Aorta (tissue), 5 donors: ENCODE measurements around the gene ETNK1. TPM values are rescaled to one million over a fixed set of nuclear protein-coding genes. Genes with fewer than 3 reads are reported as not detected.
"Not testable (repeated sequence)": the region's sequence is repeated elsewhere in the genome, so short reads cannot be mapped to it uniquely, and the experiment has no call there.

Experiments
- ATAC-seq: fragments of 200-7000 bp; cut with Tn5 transposase; one replicate; pipeline ENCODE4 v1.9.1; 2022; ENCODE audit warnings: moderate library complexity; ENCODE audit not compliant: low FRiP score
- DNase-seq, 2 donors: peaks; one replicate each; pipeline ENCODE4 v3.0.0-alpha.2; 2020
- H3K27ac ChIP-seq, 2 donors: one replicate each; pipeline ENCODE4 v1.5.1; 2013; ENCODE audit warnings: low read length in 2 of 2, mild to moderate bottlenecking in 2 of 2, moderate library complexity in 2 of 2, control low read depth in 1 of 2, inconsistent platforms in 1 of 2, low read depth in 1 of 2
- H3K27me3 ChIP-seq, 2 donors: one replicate each; pipeline ENCODE4 v1.6.1; 2013; ENCODE audit warnings: control low read depth in 1 of 2, low read length in 1 of 2, mild to moderate bottlenecking in 1 of 2, moderate library complexity in 1 of 2; ENCODE audit not compliant: insufficient read depth in 2 of 2, control insufficient read depth in 1 of 2
- H3K36me3 ChIP-seq, 2 donors: one replicate each; pipeline ENCODE4 v1.6.1; 2013; ENCODE audit warnings: control low read depth in 1 of 2, low read length in 1 of 2, mild to moderate bottlenecking in 1 of 2; ENCODE audit not compliant: insufficient read depth in 2 of 2, control insufficient read depth in 1 of 2
- H3K4me1 ChIP-seq, 2 donors: one replicate each; pipeline ENCODE4 v1.6.1; 2013; ENCODE audit warnings: low read length in 2 of 2, control low read depth in 1 of 2, mild to moderate bottlenecking in 1 of 2, moderate library complexity in 1 of 2; ENCODE audit not compliant: insufficient read depth in 2 of 2, control insufficient read depth in 1 of 2
- H3K4me3 ChIP-seq, 2 donors: one replicate each; pipeline ENCODE4 v1.5.1; 2013; ENCODE audit warnings: low read length in 2 of 2, control low read depth in 1 of 2, mild to moderate bottlenecking in 1 of 2
- H3K9me3 ChIP-seq: one replicate; pipeline ENCODE4 v1.6.1; 2013; ENCODE audit warnings: mild to moderate bottlenecking, low read length; ENCODE audit not compliant: control insufficient read depth
- WGBS, 2 donors: extraction: QIAGEN DNeasy Blood & Tissue Kit; methylation state at CpG; one replicate each; pipeline ENCODE4 v1.1.7; 2013; 5-methylcytosine and 5-hydroxymethylcytosine counted together
- intact Hi-C, 2 donors: fragments of 100-400 bp; cut with DNase I; formaldehyde crosslinking; loops; one replicate each; pipeline versions ENCODE4 v1.14.2 to v1.15.0; 2022
- long read RNA-seq, 2 donors: library from polyadenylated mRNA; unstranded; transcript quantifications; one replicate each; pipeline ENCODE4 v2.0.0, GENCODE V29; 2020 to 2021
- polyA plus RNA-seq, 2 donors: library from polyadenylated mRNA; stranded (reverse); fragments of 200-250 nt; gene quantifications; one replicate each; pipeline ENCODE4 v1.2.3, GENCODE V29; 2013
- total RNA-seq, 2 donors: library from RNA; stranded (reverse); fragmentation: NEBNext Ultra II Directional; extraction: Animal tissue kit (Norgen Biotek cat#: 25700); gene quantifications; one replicate each; pipeline ENCODE4 v1.2.1, GENCODE V29; 2021
- donor health status: healthy with polysubstance abuse.
- donor health status: Bipolar disorder and iron deficiency.
- donor health status: DM: no; HTN: no; CAD: no.
- donor health status: DM: no; HTN: no; CAD: no.
- donor health status: DM: yes; HTN: yes; CAD: no.

The ETNK1 gene
- total RNA-seq, result 10 to 100 TPM; 70.0 to 77.6 TPM
- 10 to 100 TPM in 1 of 2 donors, 1 to 10 TPM in 1; 4.3 to 14.0 TPM for polyA plus RNA-seq
- long read RNA-seq, donor 1, full-length matches to known transcripts, result 12 of 33 reads
- long read RNA-seq, donor 1, partial matches to known transcripts, result 6 of 33 reads
- long read RNA-seq, donor 1, other reads (novel, unspliced or antisense), result 15 of 33 reads
- long read RNA-seq, donor 2, full-length matches to known transcripts, result 1 of 7 reads
- long read RNA-seq, donor 2, partial matches to known transcripts, result 2 of 7 reads
- long read RNA-seq, donor 2, other reads (novel, unspliced or antisense), result 4 of 7 reads

- ATAC-seq (peak; percentile 98), DNase-seq (peak; percentile 97 to 98)
- H3K9me3 ChIP-seq, result no peaks in the 10 kb centered on the region
- peak within 1 kb of the TSS; percentile 63 to 91 for H3K27ac ChIP-seq
- WGBS, 2 donors, result 0 to 1% methylated on average over 70 to 71 of the region's 71 CpGs
- H3K4me1 ChIP-seq, result peaks cover 0 to 4% of the 10 kb centered on the region in 2 donors
- no peaks in the 10 kb centered on the region for H3K36me3 ChIP-seq
- intact Hi-C loops, result loop anchor here (5.0 kb wide), 1 partner anchor 83 kb away; the partner anchor contains the start of gene C2CD5 (in 2 of the 2)
- H3K4me3 ChIP-seq, result peak within 1 kb of the TSS; percentile 54 to 70
- H3K27me3 ChIP-seq, result no peaks in the 10 kb centered on the region
Measured at GRCh38 chr12:22624870-22625761, at the start of gene ETNK1. Gene ETNK1 (plus strand): TSS chr12:22625171. CDS start chr12:22625431, 260 bp downstream.

GRCh38 chr12:22576065-22576464 is 48.9 kb upstream of the ETNK1 start:
- H3K36me3 ChIP-seq, result no peaks in the 10 kb centered on the region
- no peak overlapping the region for H3K4me3 ChIP-seq
- no peak for DNase-seq
- no peak overlapping the region for H3K27ac ChIP-seq
- H3K4me1 ChIP-seq, result no peaks in the 10 kb centered on the region
- intact Hi-C loops, result no loop called here
- no peak for ATAC-seq
- H3K27me3 ChIP-seq, result no peaks in the 10 kb centered on the region
- peaks cover under 1% of the 10 kb centered on the region for H3K9me3 ChIP-seq
- 95 to 98% methylated on average over 1 of the region's 1 CpG for WGBS, 2 donors

DNA sequence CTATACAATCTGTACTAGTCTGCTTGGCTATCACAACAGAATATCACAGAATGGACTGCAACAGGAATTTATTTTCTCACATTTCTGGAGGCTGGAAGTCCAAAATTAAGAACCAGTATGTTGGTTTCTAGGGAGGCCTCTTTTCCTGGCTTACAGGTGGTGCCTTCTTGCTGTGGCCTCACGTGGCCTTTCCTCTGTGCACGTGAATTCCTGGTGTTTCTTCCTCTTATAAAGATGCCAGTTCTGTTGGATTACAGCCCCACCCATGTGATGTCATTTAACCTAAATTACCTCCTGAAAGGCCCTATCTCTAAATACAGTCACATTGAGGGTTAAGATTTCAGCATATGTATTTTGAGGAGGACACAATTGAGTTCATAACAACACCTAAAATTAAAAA is 48.5 kb upstream of the ETNK1 start:
- no peaks in the 10 kb centered on the region for H3K4me1 ChIP-seq
- no peaks in the 10 kb centered on the region for H3K27me3 ChIP-seq
- no peak for ATAC-seq
- no peaks in the 10 kb centered on the region for H3K9me3 ChIP-seq
- no peaks in the 10 kb centered on the region for H3K36me3 ChIP-seq
- DNase-seq, result no peak
- no peak overlapping the region for H3K4me3 ChIP-seq
- intact Hi-C loops, result no loop called here
- WGBS, 2 donors, result 85 to 94% methylated on average over 2 of the region's 2 CpGs
- H3K27ac ChIP-seq, result no peak overlapping the region

DNA sequence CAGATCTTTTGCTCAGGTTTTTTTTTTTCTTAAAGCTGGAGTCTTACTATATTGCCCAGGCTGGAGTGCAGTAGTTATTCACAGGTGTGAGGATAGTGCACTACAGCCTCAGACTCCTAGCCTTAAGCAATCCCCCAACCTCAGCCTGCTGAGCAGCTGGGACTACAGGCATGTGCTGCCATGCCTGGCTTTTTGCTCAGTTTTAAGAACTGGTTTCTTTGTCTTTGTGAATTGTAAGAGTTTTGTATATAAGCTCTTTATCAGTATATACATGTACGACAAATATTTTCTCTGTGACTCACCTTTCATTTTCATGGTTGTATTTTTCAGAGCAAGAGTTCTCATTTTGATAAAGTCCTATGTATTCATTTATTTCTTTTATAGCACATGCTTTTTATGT is 47.3 kb upstream of the ETNK1 start:
- no peak overlapping the region for H3K27ac ChIP-seq
- 68 to 69% methylated on average over 1 of the region's 1 CpG for WGBS, 2 donors
- H3K27me3 ChIP-seq, result no peaks in the 10 kb centered on the region
- H3K4me3 ChIP-seq, result no peak overlapping the region
- H3K36me3 ChIP-seq, result no peaks in the 10 kb centered on the region
- ATAC-seq, result no peak
- intact Hi-C loops, result no loop called here
- H3K4me1 ChIP-seq, result no peaks in the 10 kb centered on the region
- no peak for DNase-seq
- H3K9me3 ChIP-seq, result no peaks in the 10 kb centered on the region

GRCh38 chr12:22578328-22578727 is 46.6 kb upstream of the ETNK1 start:
- Histone ChIP-seq H3K9me3 (no peaks in the 10 kb centered on the region), H3K4me1 (no peaks in the 10 kb centered on the region), H3K27me3 (no peaks in the 10 kb centered on the region), H3K27ac (no peak overlapping the region), H3K4me3 (no peak overlapping the region), H3K36me3 (no peaks in the 10 kb centered on the region)
- DNase-seq (no peak), ATAC-seq (no peak)
- intact Hi-C loops, result no loop called here
- WGBS, 2 donors, result 96 to 98% methylated on average over 3 of the region's 3 CpGs

DNA sequence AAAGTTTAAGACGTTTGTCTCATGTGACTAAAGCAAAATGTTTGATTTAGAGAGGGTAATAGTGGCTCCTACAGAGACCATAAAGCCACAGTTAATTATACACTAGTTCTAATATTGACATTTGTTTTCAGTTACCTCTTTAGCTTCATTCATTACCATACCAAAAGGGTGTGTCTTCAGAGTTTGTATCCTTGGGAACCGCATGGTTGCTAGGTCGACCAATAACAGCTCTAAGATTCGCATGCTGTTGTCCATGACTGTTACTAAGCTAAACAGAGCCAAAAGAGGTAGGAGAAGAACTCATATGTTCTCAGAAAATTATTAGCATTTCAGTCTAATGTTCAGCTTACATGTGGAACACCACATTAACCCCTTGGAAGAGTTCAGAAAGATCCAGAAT is 36.2 kb upstream of the ETNK1 start:
- WGBS, 2 donors, result 74 to 76% methylated on average over 4 of the region's 4 CpGs
- intact Hi-C loops, result no loop called here
- H3K4me3 ChIP-seq, result no peak overlapping the region
- no peaks in the 10 kb centered on the region for H3K27me3 ChIP-seq
- H3K4me1 ChIP-seq, result no peaks in the 10 kb centered on the region
- H3K36me3 ChIP-seq, result no peaks in the 10 kb centered on the region
- no peak overlapping the region for H3K27ac ChIP-seq
- ATAC-seq (no peak), DNase-seq (no peak)
- H3K9me3 ChIP-seq, result no peaks in the 10 kb centered on the region

DNA sequence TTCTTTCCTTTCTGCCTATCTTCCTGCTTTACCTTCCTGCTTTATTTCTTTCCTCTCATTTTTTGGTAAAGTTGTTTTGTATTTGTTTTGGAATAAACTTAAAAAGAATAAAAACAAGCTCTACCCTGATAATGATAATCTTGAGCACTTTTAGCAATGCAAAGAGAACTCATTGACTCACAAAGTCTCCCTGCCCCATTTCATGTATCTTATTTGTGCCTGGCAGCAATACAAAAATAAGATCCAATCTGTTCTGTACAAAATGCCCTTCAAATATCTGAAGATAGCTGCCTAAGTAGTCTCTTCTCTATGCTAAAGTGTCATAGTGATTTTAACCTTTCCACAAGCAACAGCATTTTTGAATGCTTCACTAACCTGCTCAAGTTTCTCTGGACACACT is 31.1 kb upstream of the ETNK1 start:
- Histone ChIP-seq H3K27me3 (peaks cover 0 to 4% of the 10 kb centered on the region in 2 donors), H3K4me3 (no peak overlapping the region), H3K36me3 (no peaks in the 10 kb centered on the region), H3K27ac (no peak overlapping the region), H3K4me1 (no peaks in the 10 kb centered on the region), H3K9me3 (no peaks in the 10 kb centered on the region)
- DNase-seq, result no peak
- intact Hi-C loops, result no loop called here
- no peak for ATAC-seq

DNA sequence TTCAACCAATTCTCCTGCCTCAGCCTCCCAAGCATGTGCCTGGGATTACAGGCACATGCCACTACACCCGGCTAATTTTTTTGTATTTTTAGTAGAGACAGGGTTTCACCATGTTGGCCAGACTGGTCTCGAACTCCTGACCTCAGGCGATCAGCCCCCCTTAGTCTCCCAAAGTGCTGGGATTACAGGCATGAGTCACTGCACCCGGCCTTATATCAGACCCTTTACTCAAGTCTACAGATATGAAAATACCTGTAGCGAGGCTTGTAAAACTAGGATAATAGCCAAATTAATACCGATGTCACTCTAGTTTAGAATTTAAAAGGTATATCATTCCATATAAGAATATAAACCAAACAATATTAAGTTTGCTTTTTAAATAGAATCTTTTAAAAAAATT is 27.4 kb upstream of the ETNK1 start:
- WGBS, 2 donors, result 87 to 92% methylated on average over 6 of the region's 6 CpGs
- intact Hi-C loops, DNase-seq, H3K27ac ChIP-seq, H3K9me3 ChIP-seq, ATAC-seq, H3K36me3 ChIP-seq, H3K4me1 ChIP-seq, H3K4me3 ChIP-seq, H3K27me3 ChIP-seq: not testable (repeated sequence)
